GM19023 (cell line): ENCODE data around the gene ATP2B1.

Experiments used
- ATAC-seq: cut with Tn5 transposase; IDR thresholded peaks from one replicate; pipeline ENCODE4 v1.9.1; 2021; ENCODE audit warnings: mild to moderate bottlenecking, moderate library complexity; ENCODE audit not compliant: unreplicated experiment

Gene ATP2B1

GRCh38 chr12:89694542-89694941 lies 14.1 kb downstream of the ATP2B1 start:
- ATAC-seq = no peak

GRCh38 chr12:89693639-89694202 lies 14.9 kb downstream of the ATP2B1 start:
- ATAC-seq = no peak

GRCh38 chr12:89692439-89692838 lies 16.2 kb downstream of the ATP2B1 start:
- no peak for ATAC-seq

GRCh38 chr12:89691659-89692058 lies 17.0 kb downstream of the ATP2B1 start:
- no peak for ATAC-seq

- ATAC-seq = no peak
Observed at GRCh38 chr12:89690925-89691324, 17.7 kb downstream of the ATP2B1 start.

- no peak for ATAC-seq
Observed at GRCh38 chr12:89689306-89689705, 19.3 kb downstream of the ATP2B1 start.

GRCh38 chr12:89686311-89686710 lies 22.3 kb downstream of the ATP2B1 start:
- ATAC-seq = no peak

- ATAC-seq = no peak
Observed at GRCh38 chr12:89685363-89685972, 23.2 kb downstream of the ATP2B1 start.

- no peak for ATAC-seq
Observed at GRCh38 chr12:89684136-89684535, 24.5 kb downstream of the ATP2B1 start.

GRCh38 chr12:89682284-89682683 lies 26.4 kb downstream of the ATP2B1 start:
- no peak for ATAC-seq

GRCh38 chr12:89680409-89680808 lies 28.2 kb downstream of the ATP2B1 start:
- ATAC-seq = no peak

GRCh38 chr12:89679631-89680030 lies 29.0 kb downstream of the ATP2B1 start:
- no peak for ATAC-seq

GRCh38 chr12:89678225-89678624 lies 30.4 kb downstream of the ATP2B1 start:
- no peak for ATAC-seq

GRCh38 chr12:89676930-89677329 lies 31.7 kb downstream of the ATP2B1 start:
- no peak for ATAC-seq

- ATAC-seq = no peak
Observed at GRCh38 chr12:89674326-89674942, 34.2 kb downstream of the ATP2B1 start.

GRCh38 chr12:89673603-89674002 lies 35.0 kb downstream of the ATP2B1 start:
- no peak for ATAC-seq

GRCh38 chr12:89672589-89672979 lies 36.1 kb downstream of the ATP2B1 start:
- no peak for ATAC-seq

- ATAC-seq = no peak
Observed at GRCh38 chr12:89671469-89671868, 37.2 kb downstream of the ATP2B1 start.

- ATAC-seq = no peak
Observed at GRCh38 chr12:89669197-89669596, 39.4 kb downstream of the ATP2B1 start.

- ATAC-seq = no peak
Observed at GRCh38 chr12:89665556-89665955, 43.1 kb downstream of the ATP2B1 start.

GRCh38 chr12:89664441-89664840 lies 44.2 kb downstream of the ATP2B1 start:
- ATAC-seq = no peak

- ATAC-seq = peak; percentile 76
Observed at GRCh38 chr12:89663577-89664357, 44.9 kb downstream of the ATP2B1 start.
